SIG-M5 (cell line): ENCODE measurements around the gene EYA4.

Source experiments
- DNase-seq: peaks from one replicate; lab custom pipeline; 2025; lab: John Stamatoyannopoulos, UW

EYA4 gene

GRCh38 chr6:133456944-133457343 is 215.8 kb downstream of the EYA4 start:
- no peak for DNase-seq

- no peak for DNase-seq
Observed at GRCh38 chr6:133460101-133460500, 218.9 kb downstream of the EYA4 start.

GRCh38 chr6:133463790-133464189 is 222.6 kb downstream of the EYA4 start:
- no peak for DNase-seq

- no peak for DNase-seq
Observed at GRCh38 chr6:133466680-133467079, 225.5 kb downstream of the EYA4 start.

- DNase-seq: no peak
Observed at GRCh38 chr6:133467231-133467981, 226.2 kb downstream of the EYA4 start.

GRCh38 chr6:133467982-133468380 is 226.8 kb downstream of the EYA4 start:
- DNase-seq: no peak

- DNase-seq: no peak
Observed at GRCh38 chr6:133468591-133468990, 227.4 kb downstream of the EYA4 start.

- DNase-seq: no peak
Observed at GRCh38 chr6:133474516-133474915, 233.4 kb downstream of the EYA4 start.

GRCh38 chr6:133478673-133479072 is 237.5 kb downstream of the EYA4 start:
- no peak for DNase-seq

- no peak for DNase-seq
Observed at GRCh38 chr6:133487174-133487573, 246.0 kb downstream of the EYA4 start.

- no peak for DNase-seq
Observed at GRCh38 chr6:133495205-133495903, 254.2 kb downstream of the EYA4 start.

- DNase-seq: no peak
Observed at GRCh38 chr6:133499662-133500061, 258.5 kb downstream of the EYA4 start.

- DNase-seq: no peak
Observed at GRCh38 chr6:133501675-133502270, 260.6 kb downstream of the EYA4 start.

GRCh38 chr6:133502441-133503335 is 261.5 kb downstream of the EYA4 start:
- no peak for DNase-seq

GRCh38 chr6:133503336-133503729 is 262.2 kb downstream of the EYA4 start:
- no peak for DNase-seq

GRCh38 chr6:133504158-133504557 is 263.0 kb downstream of the EYA4 start:
- DNase-seq: no peak

GRCh38 chr6:133504761-133505160 is 263.6 kb downstream of the EYA4 start:
- no peak for DNase-seq

- no peak for DNase-seq
Observed at GRCh38 chr6:133505681-133506080, 264.5 kb downstream of the EYA4 start.

GRCh38 chr6:133512410-133513016 is 271.4 kb downstream of the EYA4 start:
- no peak for DNase-seq

GRCh38 chr6:133523816-133524215 is 282.7 kb downstream of the EYA4 start:
- no peak for DNase-seq

- no peak for DNase-seq
Observed at GRCh38 chr6:133526436-133526835, 285.3 kb downstream of the EYA4 start.

- DNase-seq: no peak
Observed at GRCh38 chr6:133528566-133528965, 287.4 kb downstream of the EYA4 start.
